ENCODE results near the gene DLEC1.

The DLEC1 gene

GRCh38 chr3:38095669-38096483, 56.9 kb downstream of the DLEC1 start:
- Histone ChIP-seq H4K91ac (ENCODE audit: low read depth, low read length, poor library complexity) (peak overlapping the region; percentile 39), H3K18ac (ENCODE audit: low read length) (peak overlapping the region; percentile 40), H2BK120ac (ENCODE audit: low read depth, low read length) (peak overlapping the region; percentile 49), H3K27me3 (ENCODE audit: control insufficient read depth in 3 of 3, insufficient read depth in 3 of 3, low read depth in 1 of 3, low read length in 3 of 3) (peaks cover 0 to 4% (median 0%) of the 10 kb centered on the region in 3 experiments), H2AFZ (ENCODE audit: low read length) (peak overlapping the region; percentile 13), H3K36me3 (replicated peaks in 1 of 2; ENCODE audit: control insufficient read depth in 2 of 2, insufficient read depth in 2 of 2, low read length in 2 of 2) (no peaks in the 10 kb centered on the region), H2BK5ac (ENCODE audit: low read length) (no peak overlapping the region), H4K8ac (ENCODE audit: low read depth, low read length) (no peak overlapping the region), H2BK15ac (ENCODE audit: low read length) (peak overlapping the region; percentile 87), H3K27ac (replicated peaks; ENCODE audit: low read length) (no peak overlapping the region), H3K4ac (ENCODE audit: low read length) (no peak overlapping the region), H3K4me2 (ENCODE audit: insufficient read depth, low read length, poor library complexity, severe bottlenecking) (no peak overlapping the region), H3K23ac (ENCODE audit: low read depth, low read length, poor library complexity) (no peak overlapping the region), H3K4me1 (ENCODE audit: control insufficient read depth in 2 of 2, insufficient read depth in 1 of 2, low read depth in 1 of 2, low read length in 2 of 2) (peaks cover 15 to 17% of the 10 kb centered on the region in 2 donors), H3K4me3 (ENCODE audit: low read length in 2 of 2) (no peak overlapping the region), H2BK12ac (ENCODE audit: low read length) (no peak overlapping the region), H3K9ac (ENCODE audit: low read depth, low read length, poor library complexity) (no peak overlapping the region), H3K9me3 (replicated peaks in 1 of 2; ENCODE audit: control insufficient read depth in 2 of 2, insufficient read depth in 1 of 2, low read depth in 1 of 2, low read length in 2 of 2) (no peaks in the 10 kb centered on the region), H3K79me1 (ENCODE audit: low read depth, low read length) (no peaks in the 10 kb centered on the region), H3K14ac (ENCODE audit: low read length) (no peak overlapping the region), H2AK5ac (ENCODE audit: low read depth, low read length) (no peak overlapping the region)
- WGBS, 2 donors (ENCODE audit: extremely low coverage in 2 of 2, insufficient read length in 2 of 2, insufficient replicate concordance in 1 of 2): no CpG with 5 or more reads among the region's 6 CpGs
- DNase-seq (ENCODE audit: low spot score): no peak

GRCh38 chr3:38097446-38098375, 58.7 kb downstream of the DLEC1 start:
- Histone ChIP-seq H3K9me3 (replicated peaks in 1 of 2; ENCODE audit: control insufficient read depth in 2 of 2, insufficient read depth in 1 of 2, low read depth in 1 of 2, low read length in 2 of 2) (no peaks in the 10 kb centered on the region), H4K8ac (ENCODE audit: low read depth, low read length) (no peak overlapping the region), H2AK5ac (ENCODE audit: low read depth, low read length) (peak overlapping the region; percentile 63), H3K4me1 (ENCODE audit: control insufficient read depth in 2 of 2, insufficient read depth in 1 of 2, low read depth in 1 of 2, low read length in 2 of 2) (peaks cover 22 to 26% of the 10 kb centered on the region in 2 donors), H3K27me3 (ENCODE audit: control insufficient read depth in 3 of 3, insufficient read depth in 3 of 3, low read depth in 1 of 3, low read length in 3 of 3) (peaks cover 0 to 4% (median 0%) of the 10 kb centered on the region in 3 experiments), H2BK120ac (ENCODE audit: low read depth, low read length) (peak overlapping the region; percentile 36), H3K18ac (ENCODE audit: low read length) (peak overlapping the region; percentile 39), H2BK12ac (ENCODE audit: low read length) (peak overlapping the region; percentile 47), H3K23ac (ENCODE audit: low read depth, low read length, poor library complexity) (no peak overlapping the region), H3K4me2 (ENCODE audit: insufficient read depth, low read length, poor library complexity, severe bottlenecking) (no peak overlapping the region), H3K14ac (ENCODE audit: low read length) (no peak overlapping the region), H3K79me1 (ENCODE audit: low read depth, low read length) (no peaks in the 10 kb centered on the region), H3K4ac (ENCODE audit: low read length) (no peak overlapping the region), H2BK15ac (ENCODE audit: low read length) (peak overlapping the region; percentile 88), H3K36me3 (replicated peaks in 1 of 2; ENCODE audit: control insufficient read depth in 2 of 2, insufficient read depth in 2 of 2, low read length in 2 of 2) (no peaks in the 10 kb centered on the region), H3K4me3 (ENCODE audit: low read length in 2 of 2) (no peak overlapping the region), H4K91ac (ENCODE audit: low read depth, low read length, poor library complexity) (peak overlapping the region; percentile 73), H2AFZ (ENCODE audit: low read length) (peak overlapping the region; percentile 27), H3K27ac (replicated peaks; ENCODE audit: low read length) (no peak overlapping the region), H3K9ac (ENCODE audit: low read depth, low read length, poor library complexity) (no peak overlapping the region), H2BK5ac (ENCODE audit: low read length) (peak overlapping the region; percentile 31)
- no peak for DNase-seq (ENCODE audit: low spot score)
- no CpG with 5 or more reads among the region's 19 CpGs for WGBS, 2 donors (ENCODE audit: extremely low coverage in 2 of 2, insufficient read length in 2 of 2, insufficient replicate concordance in 1 of 2)

GRCh38 chr3:38098376-38098723, 59.3 kb downstream of the DLEC1 start:
- H3K4ac ChIP-seq (ENCODE audit: low read length): no peak overlapping the region
- H2BK15ac ChIP-seq (ENCODE audit: low read length): peak overlapping the region; percentile 88
- H3K9me3 ChIP-seq (replicated peaks in 1 of 2; ENCODE audit: control insufficient read depth in 2 of 2, insufficient read depth in 1 of 2, low read depth in 1 of 2, low read length in 2 of 2): no peaks in the 10 kb centered on the region
- no peak overlapping the region for H3K27ac ChIP-seq (replicated peaks; ENCODE audit: low read length)
- H2AFZ ChIP-seq (ENCODE audit: low read length): no peak overlapping the region
- no peak overlapping the region for H4K8ac ChIP-seq (ENCODE audit: low read depth, low read length)
- H3K27me3 ChIP-seq (ENCODE audit: control insufficient read depth in 3 of 3, insufficient read depth in 3 of 3, low read depth in 1 of 3, low read length in 3 of 3): peaks cover 0 to 4% (median 0%) of the 10 kb centered on the region in 3 experiments
- H2AK5ac ChIP-seq (ENCODE audit: low read depth, low read length): peak overlapping the region; percentile 85
- no peak overlapping the region for H3K4me3 ChIP-seq (ENCODE audit: low read length in 2 of 2)
- no peak overlapping the region for H2BK5ac ChIP-seq (ENCODE audit: low read length)
- WGBS, 2 donors (ENCODE audit: extremely low coverage in 2 of 2, insufficient read length in 2 of 2, insufficient replicate concordance in 1 of 2): no CpG with 5 or more reads among the region's 9 CpGs
- H3K14ac ChIP-seq (ENCODE audit: low read length): no peak overlapping the region
- peak overlapping the region; percentile 78 for H2BK12ac ChIP-seq (ENCODE audit: low read length)
- peak overlapping the region; percentile 34 for H4K91ac ChIP-seq (ENCODE audit: low read depth, low read length, poor library complexity)
- H3K79me1 ChIP-seq (ENCODE audit: low read depth, low read length): no peaks in the 10 kb centered on the region
- H3K4me2 ChIP-seq (ENCODE audit: insufficient read depth, low read length, poor library complexity, severe bottlenecking): no peak overlapping the region
- H3K18ac ChIP-seq (ENCODE audit: low read length): peak overlapping the region; percentile 45
- DNase-seq (ENCODE audit: low spot score): no peak
- no peak overlapping the region for H2BK120ac ChIP-seq (ENCODE audit: low read depth, low read length)
- no peak overlapping the region for H3K23ac ChIP-seq (ENCODE audit: low read depth, low read length, poor library complexity)
- H3K4me1 ChIP-seq (ENCODE audit: control insufficient read depth in 2 of 2, insufficient read depth in 1 of 2, low read depth in 1 of 2, low read length in 2 of 2): peaks cover 22 to 26% of the 10 kb centered on the region in 2 donors
- H3K36me3 ChIP-seq (replicated peaks in 1 of 2; ENCODE audit: control insufficient read depth in 2 of 2, insufficient read depth in 2 of 2, low read length in 2 of 2): no peaks in the 10 kb centered on the region
- no peak overlapping the region for H3K9ac ChIP-seq (ENCODE audit: low read depth, low read length, poor library complexity)

GRCh38 chr3:38099518-38099917, 60.5 kb downstream of the DLEC1 start:
- H2BK15ac ChIP-seq (ENCODE audit: low read length): no peak overlapping the region
- peak overlapping the region; percentile 61 for H3K18ac ChIP-seq (ENCODE audit: low read length)
- no peak overlapping the region for H2BK12ac ChIP-seq (ENCODE audit: low read length)
- H3K27me3 ChIP-seq (ENCODE audit: control insufficient read depth in 3 of 3, insufficient read depth in 3 of 3, low read depth in 1 of 3, low read length in 3 of 3): peaks cover 0 to 3% (median 0%) of the 10 kb centered on the region in 3 experiments
- no peak overlapping the region for H4K91ac ChIP-seq (ENCODE audit: low read depth, low read length, poor library complexity)
- no peak overlapping the region for H3K4ac ChIP-seq (ENCODE audit: low read length)
- no peak overlapping the region for H3K14ac ChIP-seq (ENCODE audit: low read length)
- no peak overlapping the region for H3K9ac ChIP-seq (ENCODE audit: low read depth, low read length, poor library complexity)
- WGBS, 2 donors (ENCODE audit: extremely low coverage in 2 of 2, insufficient read length in 2 of 2, insufficient replicate concordance in 1 of 2): no CpG with 5 or more reads among the region's 5 CpGs
- H3K36me3 ChIP-seq (replicated peaks in 1 of 2; ENCODE audit: control insufficient read depth in 2 of 2, insufficient read depth in 2 of 2, low read length in 2 of 2): no peaks in the 10 kb centered on the region
- peak overlapping the region; percentile 45 for H3K4me2 ChIP-seq (ENCODE audit: insufficient read depth, low read length, poor library complexity, severe bottlenecking)
- peak; percentile 49 for DNase-seq (ENCODE audit: low spot score)
- H3K23ac ChIP-seq (ENCODE audit: low read depth, low read length, poor library complexity): no peak overlapping the region
- H3K27ac ChIP-seq (replicated peaks; ENCODE audit: low read length): peak overlapping the region; percentile 92
- peak overlapping the region; percentile 83 for H2AFZ ChIP-seq (ENCODE audit: low read length)
- no peaks in the 10 kb centered on the region for H3K79me1 ChIP-seq (ENCODE audit: low read depth, low read length)
- H4K8ac ChIP-seq (ENCODE audit: low read depth, low read length): no peak overlapping the region
- peaks cover 22 to 26% of the 10 kb centered on the region in 2 donors for H3K4me1 ChIP-seq (ENCODE audit: control insufficient read depth in 2 of 2, insufficient read depth in 1 of 2, low read depth in 1 of 2, low read length in 2 of 2)
- H3K9me3 ChIP-seq (replicated peaks in 1 of 2; ENCODE audit: control insufficient read depth in 2 of 2, insufficient read depth in 1 of 2, low read depth in 1 of 2, low read length in 2 of 2): no peaks in the 10 kb centered on the region
- no peak overlapping the region for H3K4me3 ChIP-seq (ENCODE audit: low read length in 2 of 2)
- H2BK120ac ChIP-seq (ENCODE audit: low read depth, low read length): no peak overlapping the region
- H2AK5ac ChIP-seq (ENCODE audit: low read depth, low read length): no peak overlapping the region
- peak overlapping the region; percentile 87 for H2BK5ac ChIP-seq (ENCODE audit: low read length)

All from neuronal stem cell (in vitro differentiated cells).